IPS-NIHi11 (cell line): ENCODE measurements around the gene AKR1D1.
"Not testable (repeated sequence)": the region's sequence is repeated elsewhere in the genome, so short reads cannot be mapped to it uniquely, and the experiment has no call there.

Experiments used
- DNase-seq: peaks from one replicate; pipeline ENCODE4 v3.0.0; 2012; ENCODE audit warnings: mixed read lengths, low spot score

Gene AKR1D1, protein sequence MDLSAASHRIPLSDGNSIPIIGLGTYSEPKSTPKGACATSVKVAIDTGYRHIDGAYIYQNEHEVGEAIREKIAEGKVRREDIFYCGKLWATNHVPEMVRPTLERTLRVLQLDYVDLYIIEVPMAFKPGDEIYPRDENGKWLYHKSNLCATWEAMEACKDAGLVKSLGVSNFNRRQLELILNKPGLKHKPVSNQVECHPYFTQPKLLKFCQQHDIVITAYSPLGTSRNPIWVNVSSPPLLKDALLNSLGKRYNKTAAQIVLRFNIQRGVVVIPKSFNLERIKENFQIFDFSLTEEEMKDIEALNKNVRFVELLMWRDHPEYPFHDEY

GRCh38 chr7:138076196-138076595, at the start of gene AKR1D1:
AKR1D1 (plus strand) TSS chr7:138076459; CDS start chr7:138076519, 60 bp downstream.
- DNase-seq, result no peak

GRCh38 chr7:138027100-138027499, 49.2 kb upstream of the AKR1D1 start:
- no peak for DNase-seq

DNA sequence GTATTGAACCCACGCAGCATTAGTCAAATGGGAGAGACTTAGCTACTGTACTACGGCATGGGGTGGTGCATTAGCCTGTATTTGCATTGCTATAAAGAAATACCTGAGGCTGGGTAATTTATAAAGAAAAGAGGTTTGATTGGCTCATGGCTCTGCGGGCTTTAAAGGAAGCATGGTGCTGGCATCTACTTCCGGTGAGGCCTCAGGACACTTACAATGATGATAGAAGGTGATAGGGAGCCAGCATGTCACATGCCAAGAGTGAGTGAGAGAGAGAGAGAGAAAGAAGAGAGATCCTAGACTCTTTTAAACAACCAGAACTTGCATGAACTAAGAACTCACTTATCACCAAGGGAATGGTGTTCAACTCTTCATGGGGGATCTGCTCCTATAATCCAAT, 47.1 kb upstream of the AKR1D1 start:
- no peak for DNase-seq

GRCh38 chr7:138029941-138030340, 46.3 kb upstream of the AKR1D1 start:
- DNase-seq, result no peak

GRCh38 chr7:138030679-138031351, 45.4 kb upstream of the AKR1D1 start:
- no peak for DNase-seq

- no peak for DNase-seq
Observed at GRCh38 chr7:138032186-138032585, 44.1 kb upstream of the AKR1D1 start.

DNA sequence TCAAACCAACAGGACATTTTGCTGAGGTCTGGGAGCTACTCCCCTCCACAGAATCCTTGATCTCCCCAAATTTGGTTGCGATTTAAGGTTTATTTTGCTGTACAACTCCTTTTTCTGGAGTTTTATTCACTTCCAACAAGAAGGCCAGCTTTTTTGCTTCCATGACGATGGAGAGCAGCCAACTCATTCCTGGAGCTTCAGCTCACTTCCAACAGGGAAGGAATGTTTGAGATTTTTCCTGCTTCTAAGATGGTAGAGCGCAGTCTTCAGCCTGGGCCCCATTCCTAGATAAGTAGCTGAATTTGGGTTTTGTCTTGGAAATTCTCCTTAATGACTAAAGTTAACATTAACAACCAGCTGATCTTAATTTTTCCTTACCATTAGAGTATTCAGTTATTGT, 43.5 kb upstream of the AKR1D1 start:
- no peak for DNase-seq

GRCh38 chr7:138033241-138033640, 43.0 kb upstream of the AKR1D1 start:
- DNase-seq, result no peak

GRCh38 chr7:138036135-138036534, 40.1 kb upstream of the AKR1D1 start:
- DNase-seq, result no peak

DNA sequence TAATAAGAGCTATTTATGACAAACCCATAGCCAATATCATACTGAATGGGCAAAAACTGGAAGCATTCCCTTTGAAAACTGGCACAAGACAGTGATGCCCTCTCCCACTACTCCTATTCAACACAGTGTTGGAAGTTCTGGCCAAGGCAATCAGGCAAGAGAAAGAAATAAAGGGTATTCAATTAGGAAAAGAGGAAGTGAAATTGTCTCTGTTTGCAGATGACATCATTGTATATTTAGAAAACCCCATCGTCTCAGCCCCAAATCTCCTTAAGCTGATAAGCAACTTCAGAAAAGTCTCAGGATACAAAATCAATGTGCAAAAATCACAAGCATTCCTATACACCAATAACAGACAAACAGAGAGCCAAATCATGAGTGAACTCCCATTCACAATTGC, 36.2 kb upstream of the AKR1D1 start:
- not testable (repeated sequence) for DNase-seq

DNA sequence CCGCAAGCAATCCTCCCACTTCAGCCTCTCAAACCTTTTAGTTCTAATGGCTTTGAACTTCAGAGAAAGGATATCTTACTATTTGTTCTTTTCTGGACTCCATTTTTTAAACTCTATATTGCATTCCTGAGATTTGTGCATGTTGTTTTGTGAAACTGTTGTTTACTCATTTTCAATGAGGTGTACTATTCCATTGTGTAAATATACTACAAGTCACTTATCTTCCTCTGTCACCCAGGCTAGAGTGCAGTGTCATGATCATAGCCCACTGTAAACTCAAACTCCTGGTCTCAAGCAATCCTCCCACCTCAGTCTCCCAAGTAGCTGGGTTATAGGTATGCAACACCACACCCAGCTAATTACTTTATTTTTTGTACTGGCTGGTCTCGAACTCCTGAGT, 31.4 kb upstream of the AKR1D1 start:
- no peak for DNase-seq

GRCh38 chr7:138047907-138048306, 28.4 kb upstream of the AKR1D1 start:
- DNase-seq, result no peak

DNA sequence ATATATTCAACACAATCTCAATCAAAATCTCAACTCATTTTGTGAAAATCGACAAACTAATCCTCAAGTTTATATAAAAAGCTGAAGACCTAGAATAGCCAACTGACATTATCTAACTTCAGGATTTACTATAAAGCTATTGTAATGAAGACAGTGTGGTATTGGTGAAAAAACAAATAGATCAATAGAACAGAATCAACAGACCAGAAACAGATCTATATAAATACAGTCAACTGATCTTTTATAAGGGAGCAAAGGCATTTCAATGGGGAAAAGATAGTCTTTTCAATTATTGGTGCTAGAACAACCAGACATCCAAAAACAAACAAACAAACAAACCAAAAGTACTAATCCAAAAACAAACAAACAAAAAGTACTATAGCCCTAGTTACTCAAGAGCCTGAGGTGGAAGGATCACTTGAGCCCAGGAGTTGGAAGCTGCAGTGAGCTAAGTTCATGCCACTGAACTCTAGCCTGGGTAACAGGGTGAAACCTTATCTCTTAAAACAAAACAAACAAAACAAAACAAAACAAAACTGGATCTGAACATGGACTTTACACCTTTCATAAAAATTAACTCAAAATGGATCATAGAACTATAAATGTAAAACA, 26.6 kb upstream of the AKR1D1 start:
- DNase-seq, result no peak

DNA sequence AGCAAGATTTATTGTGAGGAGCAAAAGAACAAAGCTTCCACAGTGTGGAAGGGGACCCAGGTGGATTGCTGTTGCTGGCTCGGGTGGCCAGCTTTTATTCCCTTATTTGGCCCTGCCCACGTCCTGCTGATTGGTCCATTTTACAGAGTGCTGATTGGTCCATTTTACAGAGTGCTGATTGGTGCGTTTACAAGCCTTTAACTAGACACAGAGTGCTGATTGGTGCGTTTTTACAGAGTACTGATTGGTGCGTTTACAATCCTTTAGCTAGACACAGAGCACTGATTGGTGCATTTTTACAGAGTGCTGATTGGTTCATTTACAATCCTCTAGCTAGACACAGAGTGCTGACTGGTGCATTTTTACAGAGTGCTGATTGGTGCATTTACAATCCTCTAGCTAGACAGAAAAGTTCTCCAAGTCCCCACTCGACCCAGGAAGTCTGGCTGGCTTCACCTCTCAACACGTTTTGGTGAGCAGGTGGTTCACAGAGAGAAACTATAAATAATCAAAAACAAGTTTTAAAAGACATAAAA, 24.5 kb upstream of the AKR1D1 start:
- not testable (repeated sequence) for DNase-seq

DNA sequence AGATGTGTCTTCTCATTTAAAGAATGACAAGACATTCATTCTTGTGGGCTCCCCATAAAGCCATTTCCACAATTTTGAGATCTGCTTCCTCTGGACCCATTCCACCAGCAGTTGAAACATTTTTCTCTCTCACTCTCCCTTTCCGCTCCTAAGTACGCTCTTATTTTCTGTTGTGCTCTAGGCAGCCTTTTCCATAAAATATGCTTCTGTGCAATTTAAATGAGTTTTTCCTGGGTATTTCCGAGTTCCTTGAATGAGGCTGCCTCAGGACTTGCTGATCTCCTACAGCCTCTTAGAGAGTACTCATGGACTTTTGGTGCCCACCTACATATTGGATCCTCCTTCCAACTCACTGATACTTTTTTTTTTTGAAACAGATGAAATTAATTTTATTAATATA, 23.6 kb upstream of the AKR1D1 start:
- no peak for DNase-seq

GRCh38 chr7:138055698-138056097, 20.6 kb upstream of the AKR1D1 start:
- not testable (repeated sequence) for DNase-seq

DNA sequence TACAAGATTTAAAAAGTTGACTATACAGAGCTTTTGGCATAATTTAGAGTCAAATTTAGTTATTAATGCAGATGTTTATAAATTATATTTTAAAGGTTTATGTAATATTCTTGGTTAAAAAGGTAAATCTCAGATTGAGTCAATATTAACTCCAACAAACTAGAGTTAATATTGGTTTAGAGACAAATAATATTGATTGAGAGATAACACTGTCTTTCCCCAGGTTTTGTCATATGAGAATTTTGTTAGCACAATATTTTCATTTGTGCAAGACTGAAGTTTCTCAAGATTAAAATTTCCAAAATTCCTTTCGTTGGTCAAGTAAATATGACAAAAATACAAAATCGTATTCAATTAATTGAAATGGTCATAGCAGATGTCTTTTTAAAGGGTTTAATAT, 12.9 kb upstream of the AKR1D1 start:
- DNase-seq, result no peak

DNA sequence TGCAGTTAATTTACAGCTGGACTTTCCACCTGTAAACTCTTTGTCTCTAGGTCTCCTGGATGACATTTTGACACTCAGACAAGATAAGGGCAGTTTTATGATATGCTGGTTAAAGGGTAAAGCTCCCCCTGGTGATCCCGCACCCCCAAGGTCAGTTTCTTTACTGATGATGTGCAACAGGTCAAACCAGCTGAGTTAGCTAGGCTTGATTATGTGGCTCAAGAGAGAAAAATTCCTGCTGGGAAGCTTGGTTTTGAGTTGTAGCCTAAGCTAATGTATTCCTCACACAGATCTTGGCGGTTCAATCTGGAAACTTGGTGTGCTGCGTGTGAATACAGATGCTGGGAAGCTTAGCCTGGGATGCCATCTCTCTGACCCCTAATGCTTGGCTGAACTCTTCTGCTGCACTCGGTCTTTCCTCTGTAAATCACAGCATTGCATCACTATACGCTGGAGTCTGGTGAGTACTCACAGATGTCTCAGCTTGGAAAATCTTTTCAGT, 11.4 kb upstream of the AKR1D1 start:
- no peak for DNase-seq

- DNase-seq, result no peak
Observed at GRCh38 chr7:138065827-138066226, 10.4 kb upstream of the AKR1D1 start.

DNA sequence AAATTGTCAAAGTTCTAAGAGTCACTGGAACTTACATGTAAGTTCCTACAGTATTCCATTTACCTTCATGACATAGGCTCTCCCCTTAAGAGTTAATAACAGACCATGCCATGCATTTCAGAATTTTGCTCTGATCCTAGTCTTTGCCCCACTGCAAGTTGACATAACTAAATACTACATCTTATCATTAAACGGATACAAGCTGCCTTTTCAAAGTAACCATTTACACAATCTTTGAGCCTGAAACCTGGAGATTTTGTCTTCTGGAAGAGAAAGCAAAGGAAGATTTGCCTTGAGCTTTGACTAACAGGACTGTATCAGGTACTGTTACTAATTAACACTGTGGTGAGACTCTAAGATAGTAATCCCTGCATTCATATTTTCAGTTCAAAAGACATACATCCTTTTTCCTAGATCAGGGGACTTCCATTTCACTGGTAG, 9.3 kb upstream of the AKR1D1 start:
- no peak for DNase-seq

GRCh38 chr7:138067774-138068173, 8.5 kb upstream of the AKR1D1 start:
- no peak for DNase-seq

DNA sequence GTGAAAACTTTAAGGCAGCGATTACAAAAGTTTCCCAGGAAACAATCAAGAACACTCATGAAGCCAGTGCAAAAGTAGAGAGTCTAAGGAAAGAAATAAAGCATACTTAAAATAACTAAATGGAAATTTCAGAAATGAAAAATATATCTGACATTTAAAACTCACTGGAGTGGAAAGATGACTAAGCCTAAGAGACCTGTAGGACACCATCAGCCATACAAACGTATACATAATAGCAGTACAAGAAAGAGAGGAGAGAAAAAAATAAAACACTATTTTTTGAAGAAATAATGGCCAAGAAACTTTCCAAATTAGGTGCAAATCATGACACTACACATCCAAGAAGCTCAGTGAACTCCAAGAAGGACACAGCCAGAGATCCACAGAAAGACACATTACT, 5.4 kb upstream of the AKR1D1 start:
- DNase-seq, result no peak

DNA sequence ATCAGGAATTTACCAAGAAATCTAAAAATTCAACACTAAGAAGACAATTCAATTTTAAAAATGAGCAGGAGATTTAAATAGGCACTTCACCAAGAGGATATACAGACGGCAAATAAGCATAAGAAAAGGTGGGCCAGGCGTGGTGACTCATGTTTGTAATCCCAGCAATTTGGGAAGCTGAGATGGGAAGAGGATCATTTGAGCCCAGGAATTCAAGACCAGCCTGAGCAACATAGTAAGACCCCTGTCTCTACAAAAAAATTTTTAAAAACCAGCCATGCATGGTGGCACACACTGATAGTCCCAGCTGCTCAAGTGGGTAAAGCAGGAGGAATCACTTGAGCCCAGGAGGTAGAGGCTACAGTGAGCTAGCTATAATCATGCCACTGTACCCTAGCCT, 3.5 kb upstream of the AKR1D1 start:
- DNase-seq, result no peak
